Measurements from ENCODE around the gene GBF1.

Gene GBF1

DNA sequence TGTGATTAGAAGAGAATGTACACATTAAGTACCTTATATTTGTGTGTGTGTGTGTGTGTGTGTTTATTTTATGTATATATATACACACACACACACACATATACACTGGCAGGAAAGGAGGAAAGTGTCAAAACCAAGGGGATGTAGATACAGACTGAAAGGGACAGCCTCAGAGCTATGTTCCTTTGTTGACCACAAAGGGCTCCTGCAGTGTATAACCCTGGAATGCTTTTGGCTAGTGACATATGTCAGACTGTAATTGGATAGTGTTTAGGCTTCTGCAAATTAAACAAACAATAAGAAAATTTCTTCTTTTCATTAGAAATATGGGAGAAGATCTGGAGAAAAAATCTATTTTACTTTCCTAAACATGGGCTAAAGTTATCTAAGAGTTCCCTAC, 15.9 kb downstream of the GBF1 start:
- H3K4me1 ChIP-seq (ENCODE audit: control insufficient read depth, low read depth, low read length), result no peaks in the 10 kb centered on the region
- H3K27ac ChIP-seq (ENCODE audit: low read length), result no peak overlapping the region
- H3K27me3 ChIP-seq (ENCODE audit: control insufficient read depth, insufficient read depth, low read length), result no peaks in the 10 kb centered on the region
- no peak overlapping the region for H3K4me3 ChIP-seq (ENCODE audit: low read length)
- peaks cover 18% of the 10 kb centered on the region for H3K36me3 ChIP-seq (ENCODE audit: control insufficient read depth, low read depth, low read length)
- H3K9me3 ChIP-seq (ENCODE audit: control insufficient read depth, low read depth, low read length), result no peaks in the 10 kb centered on the region
- H3K9ac ChIP-seq (ENCODE audit: low read length), result no peak overlapping the region

DNA sequence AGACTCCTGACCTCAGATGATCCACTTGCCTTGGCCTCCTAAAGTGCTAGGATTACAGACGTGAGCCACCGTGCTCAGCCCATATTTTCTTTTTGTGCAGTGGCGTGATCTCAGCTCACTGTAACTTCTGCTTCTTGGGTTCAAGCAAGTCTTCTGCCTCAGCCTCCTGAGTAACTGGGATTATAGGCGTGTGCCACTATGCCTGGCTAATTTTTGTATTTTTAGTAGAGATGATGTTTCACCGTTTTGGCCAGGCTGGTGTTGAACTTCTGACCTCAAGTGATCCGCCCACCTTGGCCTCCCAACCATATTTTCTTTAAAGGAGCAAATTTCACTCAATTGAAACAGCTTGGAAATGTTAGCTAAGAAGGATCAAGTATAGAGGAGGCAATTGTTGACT, 16.5 kb downstream of the GBF1 start:
- no peak overlapping the region for H3K27ac ChIP-seq (ENCODE audit: low read length)
- no peak overlapping the region for H3K4me3 ChIP-seq (ENCODE audit: low read length)
- H3K9ac ChIP-seq (ENCODE audit: low read length), result no peak overlapping the region
- H3K9me3 ChIP-seq (ENCODE audit: control insufficient read depth, low read depth, low read length), result no peaks in the 10 kb centered on the region
- no peaks in the 10 kb centered on the region for H3K4me1 ChIP-seq (ENCODE audit: control insufficient read depth, low read depth, low read length)
- peaks cover 18% of the 10 kb centered on the region for H3K36me3 ChIP-seq (ENCODE audit: control insufficient read depth, low read depth, low read length)
- no peaks in the 10 kb centered on the region for H3K27me3 ChIP-seq (ENCODE audit: control insufficient read depth, insufficient read depth, low read length)

DNA sequence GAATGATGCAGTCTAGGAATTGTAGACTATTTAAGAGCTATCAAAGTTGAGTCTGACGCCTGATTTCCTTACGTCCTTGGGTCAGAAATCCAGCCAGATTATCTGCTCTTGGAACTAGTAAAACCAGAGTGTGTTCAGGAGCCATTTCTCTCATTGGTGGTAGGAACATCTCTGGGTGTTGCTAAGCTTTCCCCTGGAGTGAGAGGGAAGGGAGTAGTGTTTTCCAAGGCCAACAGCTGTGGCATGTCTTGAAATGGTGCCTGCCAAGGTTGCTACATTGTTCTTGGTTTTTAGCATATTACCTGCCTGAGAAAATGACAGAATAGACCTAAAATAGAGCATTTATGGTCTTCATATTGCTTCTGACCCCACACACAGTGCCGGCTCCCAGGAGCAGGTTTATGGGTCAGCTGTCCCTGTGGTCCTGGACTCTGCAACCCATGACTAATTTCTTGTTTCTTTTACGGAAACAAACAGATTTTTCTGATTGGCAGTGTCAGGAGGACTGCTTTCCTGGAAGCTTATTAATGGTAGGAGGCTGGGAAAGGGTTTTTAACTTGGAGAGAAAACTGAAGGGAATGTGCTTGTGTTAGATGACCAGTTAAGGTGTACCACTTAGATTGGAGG, 17.5 kb downstream of the GBF1 start:
- Histone ChIP-seq H3K4me3 (ENCODE audit: low read length) (no peak overlapping the region), H3K36me3 (ENCODE audit: control insufficient read depth, low read depth, low read length) (peaks cover 18% of the 10 kb centered on the region), H3K27ac (ENCODE audit: low read length) (no peak overlapping the region), H3K27me3 (ENCODE audit: control insufficient read depth, insufficient read depth, low read length) (no peaks in the 10 kb centered on the region), H3K4me1 (ENCODE audit: control insufficient read depth, low read depth, low read length) (no peaks in the 10 kb centered on the region), H3K9ac (ENCODE audit: low read length) (no peak overlapping the region), H3K9me3 (ENCODE audit: control insufficient read depth, low read depth, low read length) (no peaks in the 10 kb centered on the region)

DNA sequence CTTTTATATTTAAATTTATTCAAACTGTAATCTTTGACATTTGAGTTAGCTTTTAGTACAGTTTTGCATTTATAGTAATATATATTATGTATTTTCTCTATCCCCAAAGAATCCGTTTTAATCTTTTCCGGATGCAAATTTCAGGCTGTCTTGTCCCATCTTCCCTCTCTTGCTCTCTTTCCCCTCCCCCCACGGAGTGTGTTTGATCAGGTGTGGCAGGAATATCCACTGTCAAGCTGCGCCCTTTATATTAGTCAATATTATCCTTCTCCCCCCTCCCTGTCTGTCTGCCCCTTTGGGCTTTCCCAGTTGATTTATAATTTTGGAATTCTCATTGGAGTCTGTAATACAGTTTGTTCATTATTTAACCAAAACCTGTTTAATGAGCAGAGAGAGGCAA, 19.0 kb downstream of the GBF1 start:
- H3K4me1 ChIP-seq (ENCODE audit: control insufficient read depth, low read depth, low read length), result no peaks in the 10 kb centered on the region
- peaks cover 18% of the 10 kb centered on the region for H3K36me3 ChIP-seq (ENCODE audit: control insufficient read depth, low read depth, low read length)
- H3K4me3 ChIP-seq (ENCODE audit: low read length), result no peak overlapping the region
- no peaks in the 10 kb centered on the region for H3K9me3 ChIP-seq (ENCODE audit: control insufficient read depth, low read depth, low read length)
- no peak overlapping the region for H3K27ac ChIP-seq (ENCODE audit: low read length)
- no peaks in the 10 kb centered on the region for H3K27me3 ChIP-seq (ENCODE audit: control insufficient read depth, insufficient read depth, low read length)
- no peak overlapping the region for H3K9ac ChIP-seq (ENCODE audit: low read length)

DNA sequence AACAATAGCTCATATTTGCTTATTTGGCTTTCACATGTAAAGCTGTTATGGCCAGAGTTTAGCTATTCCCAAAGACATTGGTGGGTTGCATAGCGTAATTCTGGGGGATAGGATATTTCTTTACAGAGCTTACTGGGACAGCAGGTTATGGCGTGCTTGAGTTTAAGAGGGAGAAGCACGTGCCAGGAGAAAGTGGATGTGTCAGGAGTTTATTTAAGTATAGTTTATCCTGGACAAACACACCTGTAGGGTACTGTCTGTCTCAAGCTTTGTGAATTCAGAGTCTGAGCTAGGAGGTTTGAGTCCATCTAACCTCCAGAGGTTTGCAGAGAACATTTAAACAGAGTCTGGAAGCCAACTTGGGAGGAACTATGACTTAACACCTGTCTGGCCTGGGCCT, 21.3 kb downstream of the GBF1 start:
- Histone ChIP-seq H3K4me1 (ENCODE audit: control insufficient read depth, low read depth, low read length) (no peaks in the 10 kb centered on the region), H3K9me3 (ENCODE audit: control insufficient read depth, low read depth, low read length) (no peaks in the 10 kb centered on the region), H3K27me3 (ENCODE audit: control insufficient read depth, insufficient read depth, low read length) (no peaks in the 10 kb centered on the region), H3K27ac (ENCODE audit: low read length) (no peak overlapping the region), H3K9ac (ENCODE audit: low read length) (no peak overlapping the region), H3K4me3 (ENCODE audit: low read length) (no peak overlapping the region), H3K36me3 (ENCODE audit: control insufficient read depth, low read depth, low read length) (peaks cover 9% of the 10 kb centered on the region)

DNA sequence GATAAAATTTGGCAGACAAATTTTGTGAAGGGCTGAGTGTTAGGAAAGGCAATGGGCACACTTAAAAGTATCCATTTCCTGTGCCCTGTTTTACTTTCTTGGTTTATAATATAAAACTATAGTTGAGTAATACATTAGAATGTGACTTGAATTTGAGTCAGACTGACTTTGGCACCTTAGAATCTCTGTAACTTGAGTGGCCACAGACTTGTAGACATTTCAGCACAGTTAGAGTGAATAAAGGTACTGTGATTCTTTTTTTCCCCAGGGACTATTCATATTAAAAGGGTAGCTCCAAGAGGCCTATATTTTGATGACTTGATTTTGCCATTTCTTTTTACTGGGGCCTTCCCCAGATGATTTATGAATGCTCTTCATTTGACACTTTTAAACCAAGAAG, 22.4 kb downstream of the GBF1 start:
- no peaks in the 10 kb centered on the region for H3K4me1 ChIP-seq (ENCODE audit: control insufficient read depth, low read depth, low read length)
- no peaks in the 10 kb centered on the region for H3K36me3 ChIP-seq (ENCODE audit: control insufficient read depth, low read depth, low read length)
- H3K4me3 ChIP-seq (ENCODE audit: low read length), result no peak overlapping the region
- H3K9me3 ChIP-seq (ENCODE audit: control insufficient read depth, low read depth, low read length), result no peaks in the 10 kb centered on the region
- H3K9ac ChIP-seq (ENCODE audit: low read length), result no peak overlapping the region
- no peaks in the 10 kb centered on the region for H3K27me3 ChIP-seq (ENCODE audit: control insufficient read depth, insufficient read depth, low read length)
- H3K27ac ChIP-seq (ENCODE audit: low read length), result no peak overlapping the region

DNA sequence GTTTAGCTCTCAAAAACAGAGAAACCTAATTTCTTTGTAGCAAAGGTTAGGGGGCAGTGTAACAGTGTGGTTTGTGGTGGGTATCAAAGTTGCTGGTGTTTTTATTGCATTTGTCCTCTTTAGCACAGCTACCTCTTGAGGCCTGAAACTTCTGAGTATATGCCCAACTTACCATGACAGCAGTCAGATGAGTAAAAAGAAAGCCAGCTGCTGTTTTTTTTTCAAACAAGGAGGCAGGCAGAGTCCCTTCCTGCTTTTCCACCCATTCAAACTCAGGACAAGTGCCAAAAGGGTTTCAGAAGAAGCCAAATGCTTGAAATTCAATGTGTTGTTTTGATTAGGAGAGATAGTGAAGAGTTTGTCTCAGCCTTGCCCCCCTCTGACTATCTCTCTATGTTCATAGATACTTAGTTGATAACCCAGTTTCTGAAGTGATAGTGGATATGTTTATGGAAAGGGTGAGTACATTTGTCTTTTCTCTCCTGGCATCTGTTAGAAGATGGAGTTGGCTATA, 23.1 kb downstream of the GBF1 start:
- H3K9me3 ChIP-seq (ENCODE audit: control insufficient read depth, low read depth, low read length), result no peaks in the 10 kb centered on the region
- H3K27ac ChIP-seq (ENCODE audit: low read length), result no peak overlapping the region
- no peaks in the 10 kb centered on the region for H3K4me1 ChIP-seq (ENCODE audit: control insufficient read depth, low read depth, low read length)

DNA sequence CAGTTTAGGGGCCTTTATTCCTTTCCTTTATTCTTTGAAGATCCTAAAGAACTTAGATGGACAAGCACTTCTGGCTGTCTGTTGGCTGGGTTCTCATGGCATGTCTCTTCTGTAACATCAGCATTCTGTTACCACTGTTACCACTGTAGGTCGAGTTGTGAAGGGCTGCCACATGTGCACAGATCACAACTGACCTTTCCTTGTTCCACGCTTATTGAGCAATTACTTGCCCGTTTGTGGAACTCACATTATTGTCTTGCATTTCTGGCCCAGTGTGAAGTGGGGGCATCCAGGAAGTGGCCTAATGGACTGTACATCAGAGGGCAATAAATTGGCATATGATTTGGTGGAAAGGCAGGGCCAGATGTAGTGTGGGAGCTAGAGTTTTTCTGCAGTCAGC, 23.7 kb downstream of the GBF1 start:
- no peaks in the 10 kb centered on the region for H3K9me3 ChIP-seq (ENCODE audit: control insufficient read depth, low read depth, low read length)
- no peak overlapping the region for H3K4me3 ChIP-seq (ENCODE audit: low read length)
- no peaks in the 10 kb centered on the region for H3K4me1 ChIP-seq (ENCODE audit: control insufficient read depth, low read depth, low read length)
- no peaks in the 10 kb centered on the region for H3K36me3 ChIP-seq (ENCODE audit: control insufficient read depth, low read depth, low read length)
- no peak overlapping the region for H3K27ac ChIP-seq (ENCODE audit: low read length)
- H3K9ac ChIP-seq (ENCODE audit: low read length), result no peak overlapping the region
- no peaks in the 10 kb centered on the region for H3K27me3 ChIP-seq (ENCODE audit: control insufficient read depth, insufficient read depth, low read length)

More for the DNA sequence above, 23.1 kb downstream of the GBF1 start:
- Histone ChIP-seq H3K4me3 (ENCODE audit: low read length) (no peak overlapping the region), H3K9ac (ENCODE audit: low read length) (no peak overlapping the region), H3K27me3 (ENCODE audit: control insufficient read depth, insufficient read depth, low read length) (no peaks in the 10 kb centered on the region), H3K36me3 (ENCODE audit: control insufficient read depth, low read depth, low read length) (no peaks in the 10 kb centered on the region)

DNA sequence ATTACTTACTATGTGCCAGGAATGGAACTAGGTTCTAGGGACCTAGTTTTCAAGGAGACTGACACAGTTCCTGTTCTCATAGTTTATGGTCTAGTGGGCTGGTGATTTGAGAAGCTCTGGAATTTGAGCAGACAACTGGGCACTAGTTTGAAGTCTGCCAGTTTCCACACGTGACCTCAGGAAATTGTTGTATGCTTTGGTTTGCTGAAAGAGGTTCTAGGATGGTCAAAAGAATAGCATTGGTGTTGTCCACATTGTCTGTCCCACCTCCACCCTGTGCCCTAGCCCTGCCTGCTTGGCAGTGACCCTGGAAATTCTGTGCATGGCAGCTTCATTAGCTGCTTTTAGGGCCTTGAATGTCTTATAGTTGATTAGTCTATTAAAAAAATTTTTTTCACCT, 28.7 kb downstream of the GBF1 start:
- H3K4me1 ChIP-seq (ENCODE audit: control insufficient read depth, low read depth, low read length), result no peaks in the 10 kb centered on the region
- H3K4me3 ChIP-seq (ENCODE audit: low read length), result no peak overlapping the region
- H3K27me3 ChIP-seq (ENCODE audit: control insufficient read depth, insufficient read depth, low read length), result no peaks in the 10 kb centered on the region
- no peaks in the 10 kb centered on the region for H3K36me3 ChIP-seq (ENCODE audit: control insufficient read depth, low read depth, low read length)
- no peak overlapping the region for H3K9ac ChIP-seq (ENCODE audit: low read length)
- no peak overlapping the region for H3K27ac ChIP-seq (ENCODE audit: low read length)
- H3K9me3 ChIP-seq (ENCODE audit: control insufficient read depth, low read depth, low read length), result no peaks in the 10 kb centered on the region

DNA sequence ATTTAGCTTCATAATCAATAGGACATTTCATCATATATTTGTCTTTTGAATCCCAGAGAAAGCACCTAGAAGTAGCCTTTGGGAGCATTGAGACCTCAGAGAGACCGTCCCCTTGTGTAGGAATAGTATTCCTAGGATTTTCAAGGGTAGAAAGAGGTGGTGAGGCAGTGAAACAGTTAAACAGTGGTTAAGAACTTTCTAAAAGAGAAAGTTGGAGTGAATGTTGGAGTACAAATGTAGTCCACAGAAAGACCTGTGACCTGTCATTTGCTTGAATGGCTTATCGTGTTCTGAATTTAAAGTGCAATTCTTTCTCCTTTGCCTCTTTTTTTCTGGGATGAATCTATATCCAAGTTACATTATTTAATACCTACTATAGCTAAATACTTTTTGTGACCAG, 30.0 kb downstream of the GBF1 start:
- Histone ChIP-seq H3K9me3 (ENCODE audit: control insufficient read depth, low read depth, low read length) (no peaks in the 10 kb centered on the region), H3K36me3 (ENCODE audit: control insufficient read depth, low read depth, low read length) (no peaks in the 10 kb centered on the region), H3K27me3 (ENCODE audit: control insufficient read depth, insufficient read depth, low read length) (no peaks in the 10 kb centered on the region), H3K4me3 (ENCODE audit: low read length) (no peak overlapping the region), H3K27ac (ENCODE audit: low read length) (no peak overlapping the region), H3K9ac (ENCODE audit: low read length) (no peak overlapping the region), H3K4me1 (ENCODE audit: control insufficient read depth, low read depth, low read length) (no peaks in the 10 kb centered on the region)

DNA sequence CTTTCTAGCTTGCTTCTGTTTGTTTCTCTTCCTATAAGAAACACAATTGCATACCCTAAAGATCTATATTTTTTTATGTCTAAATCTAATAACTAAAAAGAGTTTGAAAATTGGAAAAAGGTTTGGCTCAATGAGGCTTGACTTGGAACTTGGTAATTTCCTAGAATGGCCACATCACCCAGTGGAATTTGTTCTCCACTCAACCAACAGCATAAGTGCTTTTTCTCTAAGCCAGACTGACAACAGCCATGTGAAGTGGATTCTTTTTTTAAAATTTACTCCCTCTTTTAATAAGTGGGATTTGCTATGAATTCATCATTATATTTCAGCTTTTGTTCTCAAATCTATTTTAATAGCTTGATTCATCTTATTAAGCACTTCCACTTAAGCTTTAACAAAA, 33.8 kb downstream of the GBF1 start:
- Histone ChIP-seq H3K27me3 (ENCODE audit: control insufficient read depth, insufficient read depth, low read length) (no peaks in the 10 kb centered on the region), H3K36me3 (ENCODE audit: control insufficient read depth, low read depth, low read length) (no peaks in the 10 kb centered on the region), H3K9ac (ENCODE audit: low read length) (no peak overlapping the region), H3K9me3 (ENCODE audit: control insufficient read depth, low read depth, low read length) (no peaks in the 10 kb centered on the region), H3K27ac (ENCODE audit: low read length) (no peak overlapping the region), H3K4me1 (ENCODE audit: control insufficient read depth, low read depth, low read length) (no peaks in the 10 kb centered on the region), H3K4me3 (ENCODE audit: low read length) (no peak overlapping the region)

DNA sequence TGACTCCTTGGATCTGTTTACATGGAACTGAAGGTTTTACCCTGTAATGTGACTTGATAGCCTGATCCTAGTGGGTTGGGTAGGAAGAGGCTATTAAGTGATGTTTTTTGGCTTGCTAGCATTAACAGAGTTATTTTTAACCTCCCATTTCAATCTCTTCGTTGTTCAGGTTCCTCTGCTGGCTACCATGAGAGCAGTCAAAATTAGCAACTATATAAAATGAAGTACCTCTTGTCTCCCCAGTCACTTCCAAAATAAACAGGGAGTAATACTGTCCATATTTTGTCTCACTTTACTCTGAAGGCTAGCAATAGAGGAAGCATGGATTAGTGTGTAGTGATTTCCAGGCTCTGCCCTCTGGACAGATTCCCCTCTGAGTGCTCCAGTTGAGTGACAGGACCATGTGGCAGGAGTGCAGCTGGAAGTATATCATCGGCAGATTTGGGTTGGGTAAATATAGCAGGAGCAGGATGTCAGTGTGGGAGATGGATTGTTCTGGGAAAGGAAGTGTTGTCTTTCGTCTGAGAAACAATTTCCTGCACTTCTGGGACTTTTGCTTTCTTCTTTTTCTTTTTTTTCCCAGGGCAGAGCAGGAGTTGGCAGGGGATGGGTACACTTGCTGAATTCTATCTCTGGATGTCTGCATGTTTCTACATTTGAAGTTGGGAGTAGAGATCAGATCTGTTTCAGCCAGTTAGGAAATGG, 35.2 kb downstream of the GBF1 start:
- Histone ChIP-seq H3K4me3 (ENCODE audit: low read length) (no peak overlapping the region), H3K27ac (ENCODE audit: low read length) (no peak overlapping the region), H3K9me3 (ENCODE audit: control insufficient read depth, low read depth, low read length) (no peaks in the 10 kb centered on the region), H3K27me3 (ENCODE audit: control insufficient read depth, insufficient read depth, low read length) (no peaks in the 10 kb centered on the region), H3K36me3 (ENCODE audit: control insufficient read depth, low read depth, low read length) (no peaks in the 10 kb centered on the region), H3K9ac (ENCODE audit: low read length) (no peak overlapping the region), H3K4me1 (ENCODE audit: control insufficient read depth, low read depth, low read length) (no peaks in the 10 kb centered on the region)

Measured in iPS-18a (cell line).